HG03066 (cell line): ENCODE results near the gene C17orf107.
"Not testable (repeated sequence)": the region's sequence is repeated elsewhere in the genome, so short reads cannot be mapped to it uniquely, and the experiment has no call there.

ENCODE experiments used
- ATAC-seq: cut with Tn5 transposase; IDR thresholded peaks from one replicate; pipeline ENCODE4 v1.9.1; 2021; ENCODE audit warnings: low read depth; ENCODE audit not compliant: unreplicated experiment

The C17orf107 gene

DNA sequence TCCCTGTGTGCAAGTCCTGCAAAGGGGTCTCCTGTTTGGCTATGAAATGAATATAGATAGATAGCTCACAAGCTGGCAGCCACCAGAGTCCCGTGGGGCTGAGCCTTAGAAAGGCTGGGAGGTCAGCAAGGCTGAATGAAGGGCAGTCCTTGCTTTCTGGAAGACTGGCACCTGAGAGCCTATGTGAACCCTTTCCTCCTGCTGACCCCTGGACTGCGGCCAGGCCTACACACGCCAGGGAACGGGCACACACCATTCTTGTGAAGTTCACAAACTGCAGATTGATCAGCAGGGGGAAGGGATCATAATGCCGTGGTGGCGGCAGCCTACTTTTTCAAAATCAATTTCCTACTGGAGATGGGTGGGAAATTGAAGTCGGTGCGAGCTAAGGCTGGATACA lies 985 bp upstream of the C17orf107 start:
- ATAC-seq: no peak

DNA sequence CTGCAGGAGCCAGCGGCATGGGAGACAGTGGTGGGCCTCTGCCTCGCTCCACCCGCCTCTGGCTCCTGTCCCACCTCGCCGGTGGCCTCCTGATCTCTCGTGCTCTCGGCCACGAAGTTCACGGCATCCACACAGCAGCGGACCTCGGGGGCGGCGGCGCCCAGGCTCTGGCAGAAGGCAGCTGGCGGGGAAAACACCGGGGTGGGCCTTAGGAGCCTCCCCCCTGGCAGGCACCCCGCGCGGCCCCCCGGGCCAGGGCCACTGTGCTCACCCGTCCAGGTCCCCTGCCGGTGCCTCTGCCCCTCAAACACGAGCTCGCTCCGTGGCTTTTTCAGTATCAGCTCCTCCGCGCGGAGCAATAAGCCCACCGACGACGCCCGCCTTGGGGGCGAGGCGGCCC lies 409 bp upstream of the C17orf107 start:
- ATAC-seq: no peak

DNA sequence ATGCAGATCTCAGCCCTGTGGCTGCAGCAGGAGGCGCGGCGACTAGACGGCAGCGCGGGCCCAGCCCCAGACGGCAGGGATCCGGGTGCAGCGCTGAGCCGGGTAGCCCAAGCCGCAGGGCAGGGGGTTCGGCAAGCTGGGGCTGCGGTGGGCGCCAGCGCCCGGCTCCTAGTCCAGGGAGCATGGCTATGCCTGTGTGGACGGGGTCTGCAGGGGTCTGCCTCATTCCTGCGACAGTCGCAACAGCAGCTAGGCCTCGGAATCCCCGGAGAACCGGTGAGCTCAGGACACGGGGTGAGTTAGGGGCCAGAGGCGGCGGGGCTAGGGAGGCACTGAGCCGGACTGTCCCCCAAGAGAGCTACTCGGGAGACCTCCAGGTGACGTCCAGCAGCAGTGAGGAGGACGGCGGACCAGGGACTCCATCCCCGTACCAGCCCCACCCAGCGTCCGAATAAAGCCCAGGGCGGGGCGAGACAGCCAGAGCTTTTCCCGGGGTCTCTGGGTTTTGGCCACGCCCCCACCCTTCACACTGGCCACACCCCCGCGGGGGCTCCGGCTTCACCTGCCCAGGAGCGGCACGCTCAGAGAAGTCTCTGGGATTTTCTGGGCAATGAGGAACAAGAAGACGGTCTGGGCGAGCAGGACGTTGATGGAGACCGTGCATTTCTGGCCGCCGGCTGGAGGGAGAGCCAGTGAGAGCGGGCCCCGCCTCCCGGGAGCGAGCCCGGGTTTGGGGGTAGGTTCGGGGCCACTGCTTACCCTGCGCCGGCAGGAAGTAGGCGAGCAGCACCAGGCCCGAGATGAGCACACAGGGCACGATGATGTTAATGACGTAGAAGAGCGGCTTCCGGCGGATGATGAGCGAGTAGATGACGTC lies 1.1 kb downstream of the C17orf107 start:
- no peak for ATAC-seq

DNA sequence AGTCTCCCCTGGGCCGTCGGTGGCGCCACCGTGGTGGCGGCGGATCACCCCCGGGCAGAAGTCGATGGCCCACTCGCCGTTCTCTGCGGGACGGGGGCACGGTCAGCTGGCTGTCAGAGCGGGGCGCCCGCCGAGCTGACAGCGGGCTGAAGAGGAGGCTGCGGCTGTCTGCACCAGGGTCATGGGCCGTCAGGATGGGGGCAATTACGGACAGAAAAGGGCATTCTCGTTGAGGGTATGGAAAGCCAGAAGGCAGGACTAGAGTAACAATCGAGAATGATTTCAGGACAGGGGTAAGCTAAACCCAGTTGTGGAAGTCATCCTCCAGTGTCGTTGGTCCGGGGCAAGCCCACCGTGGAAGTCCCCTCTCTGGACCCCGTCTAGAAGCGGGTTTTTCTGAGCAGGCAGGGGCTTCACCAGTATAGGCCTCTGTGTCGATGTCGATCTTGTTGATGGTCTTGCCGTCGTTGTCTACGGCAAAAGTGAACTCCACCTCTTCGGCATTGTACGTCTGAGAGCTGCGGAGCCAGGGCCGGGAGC lies 1.8 kb downstream of the C17orf107 start:
- no peak for ATAC-seq

DNA sequence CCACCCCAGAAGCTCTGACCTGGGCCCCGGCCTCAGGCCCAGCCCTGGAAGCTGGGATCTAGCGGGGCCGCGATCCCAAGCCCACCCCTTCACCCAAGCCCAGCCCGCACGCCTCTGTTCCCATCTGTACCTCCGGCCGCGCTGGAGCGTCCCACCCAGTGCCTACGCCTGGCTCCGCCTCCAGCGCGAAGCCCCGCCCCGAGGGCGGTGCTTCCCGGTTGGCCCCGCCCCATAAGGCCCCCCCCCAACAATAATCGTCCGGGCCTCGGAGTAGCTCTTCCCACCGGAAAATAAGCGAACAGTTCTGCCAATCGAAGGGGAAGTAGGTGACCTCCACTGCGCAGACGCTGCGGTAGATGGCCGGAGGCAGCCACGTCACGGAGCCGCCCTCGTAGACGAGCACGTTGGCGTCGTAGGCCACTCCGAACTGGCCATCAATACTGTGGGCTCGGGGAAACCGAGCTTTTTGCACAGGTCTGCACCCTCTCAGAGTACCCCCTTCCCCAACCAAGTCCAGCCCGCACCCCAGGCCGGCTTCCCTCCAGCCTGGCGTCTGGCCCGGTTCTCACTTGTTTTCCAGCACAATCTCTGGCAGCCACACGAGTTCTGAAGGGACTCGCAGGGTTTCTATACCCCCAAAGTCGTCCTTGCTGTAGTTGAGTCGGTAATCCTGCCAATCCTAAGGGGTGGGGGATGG lies 2.5 kb downstream of the C17orf107 start:
- ATAC-seq: no peak

DNA sequence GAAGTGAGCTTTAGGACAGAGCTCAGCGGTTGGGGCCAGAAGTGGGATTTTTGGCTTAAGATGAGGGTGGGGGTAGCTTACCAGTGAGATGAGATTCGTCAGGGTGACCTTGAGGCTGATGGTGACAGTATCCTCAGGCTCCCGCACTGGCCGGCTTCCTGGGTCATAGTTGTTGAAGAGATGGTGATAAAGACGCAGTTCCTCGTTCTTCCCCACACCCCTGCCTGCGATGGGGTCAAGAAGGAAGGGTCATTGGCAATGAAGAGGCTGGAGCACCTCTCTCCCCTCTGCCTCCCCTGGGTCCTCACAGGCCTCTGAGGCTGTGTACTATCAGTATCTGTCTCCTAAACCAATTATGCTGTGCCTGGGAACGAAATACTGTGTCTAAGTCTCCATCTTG lies 3.2 kb downstream of the C17orf107 start:
- ATAC-seq: no peak

DNA sequence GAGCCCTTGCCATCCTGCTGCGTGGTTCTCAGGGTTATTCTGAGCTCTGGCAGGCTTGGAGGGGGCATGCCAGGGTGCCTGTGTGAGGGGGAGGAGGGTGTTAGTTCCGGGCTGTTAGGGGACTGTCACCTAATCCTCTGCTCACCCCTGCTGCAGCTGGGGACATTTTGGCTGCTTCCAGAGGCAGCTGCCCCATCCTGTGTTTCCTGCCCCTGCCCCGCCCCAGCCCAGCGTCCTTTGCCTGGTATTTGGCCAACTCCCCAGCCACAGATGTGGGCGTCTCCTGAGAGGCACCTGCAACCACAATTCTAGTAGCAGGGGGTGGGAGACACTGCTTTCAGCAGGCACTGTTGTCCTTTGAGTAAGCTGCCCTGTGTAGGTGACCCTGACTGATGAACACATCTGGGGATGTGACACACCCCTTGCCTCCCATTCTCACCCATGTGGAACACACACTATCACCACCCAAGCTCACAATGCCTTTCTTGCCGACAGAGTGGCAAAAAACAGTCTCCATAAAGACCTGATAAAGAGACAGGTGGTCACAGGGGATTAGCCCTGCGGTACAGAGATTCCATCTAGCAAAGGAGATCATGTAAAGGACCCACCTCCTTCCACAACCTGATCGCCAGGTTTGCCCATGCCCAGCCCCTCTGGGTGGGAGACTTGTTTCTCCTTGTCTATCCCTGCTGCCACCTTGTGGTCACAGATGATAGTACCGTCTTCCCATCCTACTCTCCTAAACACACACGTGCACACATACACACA lies 3.9 kb downstream of the C17orf107 start, which contains the start of gene CHRNE:
TSS of gene CHRNE (minus strand) at position 48 of the 768 bp plus-strand sequence. CDS start at position 13, 35 bp downstream.
- ATAC-seq: no peak

DNA sequence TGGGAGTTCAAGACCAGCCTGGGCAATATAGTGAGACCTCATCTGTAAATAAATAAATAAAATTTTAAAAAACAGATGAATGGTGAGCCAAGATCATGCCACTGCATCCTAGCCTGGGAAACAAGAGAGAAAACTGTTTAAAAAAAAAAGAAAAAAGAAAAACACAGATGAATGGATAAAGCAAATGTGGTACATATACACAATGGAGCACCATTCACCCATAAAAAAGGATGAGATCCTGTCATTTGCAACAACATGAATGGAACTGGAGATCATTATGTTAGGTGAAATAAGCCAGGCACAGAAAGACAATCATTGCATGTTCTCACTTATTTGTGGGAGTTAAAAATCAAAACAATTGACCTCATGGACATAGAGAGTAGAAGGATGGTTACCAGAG lies 7.3 kb downstream of the C17orf107 start:
- ATAC-seq: not testable (repeated sequence)

DNA sequence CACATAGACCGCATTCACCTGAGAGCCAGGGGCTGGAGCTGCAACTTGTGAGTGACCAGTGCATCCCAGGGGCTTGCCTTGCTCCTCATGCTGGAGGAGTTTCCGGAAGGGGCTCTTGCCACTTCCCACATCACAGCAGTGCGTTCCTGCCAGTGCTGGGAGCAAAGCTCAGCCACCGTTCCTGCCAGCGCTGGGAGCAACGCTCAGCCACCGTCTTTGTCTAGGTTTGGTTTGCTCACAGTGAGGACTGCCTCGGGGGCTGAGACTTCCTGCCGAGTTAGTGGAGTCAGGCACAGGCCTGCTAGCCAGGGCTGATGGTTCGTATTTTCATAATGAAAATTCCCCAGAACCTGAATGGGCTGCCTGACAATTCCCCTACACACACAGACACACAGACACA lies 9.0 kb downstream of the C17orf107 start:
- no peak for ATAC-seq

DNA sequence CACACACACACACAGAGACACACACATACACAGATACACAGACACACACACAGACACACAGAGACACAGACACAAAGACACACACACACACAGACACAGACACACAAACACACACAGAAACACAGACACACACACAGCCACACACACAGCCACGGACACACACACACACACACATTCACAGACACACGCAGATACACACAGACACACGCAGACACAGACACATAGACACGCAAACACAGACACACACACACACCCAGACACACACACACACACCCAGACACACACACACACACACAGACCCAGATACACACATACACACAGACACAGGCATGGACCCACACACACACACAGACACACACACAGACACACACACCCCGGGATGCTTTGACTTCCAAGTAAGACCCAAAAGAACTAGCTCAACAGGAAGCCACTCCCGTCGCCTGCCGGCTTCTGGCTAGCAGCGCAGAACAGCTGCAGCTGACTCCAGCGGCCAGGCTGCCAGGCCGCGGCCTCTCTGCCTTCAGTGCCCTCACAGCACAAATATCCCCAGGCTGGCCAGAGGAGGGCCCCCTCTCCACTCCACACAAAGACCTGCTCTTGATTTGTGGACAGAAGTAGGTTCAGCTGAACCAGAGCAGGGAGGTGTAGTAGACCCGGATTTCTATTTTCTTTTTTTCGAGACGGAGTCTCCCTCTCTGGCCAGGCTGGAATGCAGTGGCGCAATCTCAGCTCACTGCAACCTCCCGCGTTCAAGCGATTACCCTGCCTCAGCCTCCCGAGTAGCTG lies 9.6 kb downstream of the C17orf107 start:
- no peak for ATAC-seq

DNA sequence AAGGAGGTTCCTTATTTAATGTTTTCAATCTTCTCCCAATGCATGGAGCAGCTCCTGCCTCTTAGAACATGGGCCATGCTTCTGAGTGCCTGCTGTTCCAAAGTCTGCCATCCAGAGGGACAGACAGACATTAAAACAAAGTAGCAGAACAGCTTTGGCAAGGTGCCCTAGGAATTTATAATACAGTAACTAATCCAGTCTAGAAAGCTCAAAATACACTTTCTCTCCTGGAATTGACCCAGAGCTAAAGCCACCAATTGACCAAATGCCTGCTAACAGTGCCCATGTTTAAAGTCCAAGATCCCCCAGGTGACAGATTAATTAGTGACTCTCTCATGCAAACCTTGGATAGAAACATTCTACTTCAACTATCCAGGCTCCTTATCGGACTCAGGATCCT lies 14.7 kb downstream of the C17orf107 start:
- ATAC-seq: no peak

DNA sequence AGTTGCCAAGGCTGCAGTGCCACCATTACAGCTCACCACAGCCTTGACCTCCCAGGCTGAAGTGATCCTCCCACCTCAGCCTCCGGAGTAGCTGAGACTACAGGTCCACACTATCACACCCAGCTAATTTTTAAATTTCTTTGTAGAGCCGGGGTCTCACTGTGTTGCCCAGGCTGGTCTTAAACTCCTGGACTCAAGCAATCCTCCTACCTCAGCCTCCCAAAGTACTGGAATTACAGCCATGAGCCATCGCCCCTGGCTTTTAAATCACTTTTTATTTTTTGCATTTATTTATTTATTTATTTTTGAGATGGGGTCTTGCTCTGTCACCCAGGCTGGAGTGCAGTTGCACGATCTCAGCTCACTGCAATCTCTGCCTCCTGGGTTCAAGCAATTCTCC lies 15.2 kb downstream of the C17orf107 start:
- not testable (repeated sequence) for ATAC-seq

DNA sequence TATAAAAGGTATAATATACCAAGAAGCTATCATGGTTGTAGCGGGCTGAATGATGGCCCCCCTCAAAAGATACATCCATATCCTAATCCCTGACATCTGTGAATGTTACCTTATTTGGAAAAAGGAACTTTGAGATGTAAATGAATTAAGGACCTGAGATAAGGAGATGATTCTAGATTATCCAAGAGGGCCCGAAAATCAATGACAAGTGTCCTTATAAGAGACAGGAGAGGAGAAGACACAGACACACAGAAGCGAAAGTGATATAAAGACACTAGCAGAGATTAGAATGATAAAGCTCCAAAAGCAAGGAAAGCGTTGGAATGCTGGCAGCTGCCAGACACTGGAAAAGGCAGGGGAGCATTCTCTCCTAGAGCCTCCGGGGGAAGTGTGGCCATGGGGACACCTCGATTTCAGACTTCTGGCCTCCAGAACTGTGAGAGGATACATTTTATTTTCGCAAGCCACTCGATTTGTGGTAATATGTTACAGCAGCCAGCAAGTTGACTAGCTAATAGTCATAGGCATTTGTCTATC lies 20.2 kb downstream of the C17orf107 start:
- ATAC-seq: no peak

DNA sequence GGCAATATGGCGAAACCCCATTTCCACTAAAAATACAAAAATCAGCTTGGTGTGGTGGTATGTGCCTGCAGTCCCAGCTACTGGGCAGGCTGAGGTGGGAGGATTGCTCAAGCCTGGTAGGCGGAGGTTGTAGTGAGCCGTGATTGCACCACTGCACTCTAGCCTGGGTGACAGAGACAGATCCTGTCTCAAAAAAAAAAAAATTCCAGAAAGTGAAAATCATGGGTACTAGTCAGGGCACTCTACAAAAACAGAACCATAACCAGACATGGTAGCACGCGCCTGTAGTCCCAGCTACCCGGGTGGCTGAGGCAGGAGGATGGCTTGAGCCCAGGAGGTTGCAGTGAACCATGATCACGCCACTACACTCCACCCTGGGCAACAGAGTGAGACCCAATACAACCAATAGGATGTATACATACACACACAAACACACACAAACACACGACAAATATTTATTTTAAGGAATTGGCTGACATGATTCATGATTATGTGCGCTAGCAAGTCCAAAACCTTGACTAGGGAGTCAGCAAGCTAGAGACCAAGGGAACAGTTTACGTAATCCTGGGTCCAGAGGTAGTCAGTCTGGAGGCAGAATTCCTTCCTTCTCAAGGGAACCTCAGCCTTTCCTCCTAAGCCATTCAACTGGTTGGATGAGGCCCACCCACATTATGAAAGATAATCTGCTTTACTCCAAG lies 21.2 kb downstream of the C17orf107 start:
- no peak for ATAC-seq

DNA sequence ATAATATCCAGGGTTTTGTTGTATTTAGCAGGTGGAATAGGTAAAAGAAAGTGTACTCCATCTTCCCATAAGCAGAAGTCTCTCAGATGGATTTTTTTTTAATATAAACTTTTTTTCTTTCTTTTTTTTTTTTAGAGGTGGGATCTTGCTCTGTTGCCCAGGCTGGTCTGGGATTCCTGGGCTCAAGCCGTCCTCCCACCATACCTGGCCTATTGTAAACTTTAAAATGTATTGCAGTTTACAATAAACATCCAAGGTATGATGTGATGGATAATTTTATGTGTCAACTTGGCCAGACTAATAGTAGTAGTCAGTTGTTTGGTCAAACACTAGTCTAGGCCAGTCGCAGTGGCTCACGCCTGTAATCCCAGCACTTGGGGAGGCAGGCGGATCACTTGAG lies 22.0 kb downstream of the C17orf107 start:
- no peak for ATAC-seq

DNA sequence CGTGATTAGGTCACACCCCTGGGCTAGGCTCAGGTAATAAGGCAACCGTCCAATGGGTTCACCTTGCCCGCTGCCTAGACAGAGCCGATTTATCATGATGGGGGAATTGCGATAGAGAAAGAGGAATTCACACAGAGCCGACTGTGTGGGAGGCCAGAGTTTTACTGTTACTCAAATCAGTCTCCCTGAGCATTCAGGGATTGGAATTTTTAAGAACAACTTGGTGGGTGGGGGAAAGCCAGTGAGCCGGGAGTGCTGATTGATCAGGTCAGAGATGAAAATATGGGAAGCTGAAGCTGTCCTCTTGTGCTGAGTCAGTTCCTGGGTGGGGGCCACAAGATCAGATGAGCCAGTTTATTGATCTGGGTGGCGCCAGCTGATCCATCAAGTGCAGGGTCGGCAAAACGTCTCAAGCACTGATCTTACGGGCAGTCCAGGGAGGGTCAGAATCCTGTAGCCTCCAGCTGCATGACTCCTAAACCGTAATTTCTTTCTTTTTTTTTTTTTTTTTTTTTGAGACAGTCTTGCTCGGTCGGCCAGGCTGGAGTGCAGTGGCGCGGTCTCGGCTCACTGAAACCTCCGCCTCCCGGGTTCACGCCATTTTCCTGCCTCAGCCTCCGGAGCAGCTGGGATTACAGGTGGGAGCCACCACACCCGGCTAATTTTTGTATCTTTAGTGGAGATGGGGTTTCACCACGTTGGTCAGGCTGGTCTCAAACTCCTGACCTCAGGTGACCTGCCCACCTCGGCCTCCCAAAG lies 27.4 kb downstream of the C17orf107 start:
- not testable (repeated sequence) for ATAC-seq

DNA sequence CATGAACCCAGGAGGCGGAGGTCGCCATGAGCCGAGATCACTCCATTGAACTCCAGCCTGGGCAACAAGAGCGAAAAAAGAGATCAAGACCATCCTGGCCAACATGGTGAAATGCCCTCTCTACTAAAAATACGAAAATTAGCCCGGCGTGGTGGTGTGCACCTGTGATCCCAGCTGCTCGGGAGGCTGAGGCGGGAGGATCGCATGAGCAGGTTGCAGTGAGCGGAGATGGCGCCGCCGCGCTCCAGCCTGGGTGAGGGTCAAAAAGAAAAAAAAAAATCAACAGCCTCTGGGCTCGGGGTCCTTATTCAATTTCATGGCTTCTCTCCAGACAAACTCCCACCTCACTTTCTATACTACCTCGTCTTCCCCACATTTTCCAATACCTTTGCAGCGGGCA lies 29.5 kb downstream of the C17orf107 start:
- no peak for ATAC-seq

DNA sequence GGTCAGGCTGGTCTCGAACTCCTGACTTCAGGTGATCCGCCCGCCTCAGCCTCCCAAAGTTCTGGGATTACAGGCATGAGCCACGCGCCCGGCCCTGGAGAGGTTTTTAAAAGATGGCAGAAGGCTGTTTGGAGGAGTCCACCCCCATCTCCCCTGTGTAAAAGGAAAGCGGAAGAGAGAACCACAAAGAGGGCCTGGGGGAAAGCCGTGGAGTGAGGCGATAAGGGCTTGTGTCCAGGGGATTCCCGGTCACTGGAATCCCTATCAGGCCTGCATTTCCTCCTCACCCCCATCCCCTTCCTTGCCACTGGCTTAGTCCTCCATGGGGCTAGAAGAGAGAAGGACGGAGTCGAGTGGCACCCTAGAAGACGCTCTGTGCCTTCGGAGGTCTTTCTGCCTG lies 32.6 kb downstream of the C17orf107 start, which contains the start of gene GP1BA:
TSS of gene GP1BA (plus strand) at position 315 of the 400 bp plus-strand sequence. CDS start 328 bp downstream, outside the sequence.
- ATAC-seq: no peak
